GM19240 (cell line): Measurements from ENCODE around the gene SYNRG.
A peak's percentile ranks its signal among the peaks of the same experiment; 100 is the strongest.
"Not testable (repeated sequence)": the region's sequence is repeated elsewhere in the genome, so short reads cannot be mapped to it uniquely, and the experiment has no call there.

ENCODE experiments used
- DNase-seq: peaks from one replicate; pipeline ENCODE4 v3.0.0; 2011; ENCODE audit warnings: low spot score; ENCODE audit not compliant: insufficient read length

The SYNRG gene, protein sequence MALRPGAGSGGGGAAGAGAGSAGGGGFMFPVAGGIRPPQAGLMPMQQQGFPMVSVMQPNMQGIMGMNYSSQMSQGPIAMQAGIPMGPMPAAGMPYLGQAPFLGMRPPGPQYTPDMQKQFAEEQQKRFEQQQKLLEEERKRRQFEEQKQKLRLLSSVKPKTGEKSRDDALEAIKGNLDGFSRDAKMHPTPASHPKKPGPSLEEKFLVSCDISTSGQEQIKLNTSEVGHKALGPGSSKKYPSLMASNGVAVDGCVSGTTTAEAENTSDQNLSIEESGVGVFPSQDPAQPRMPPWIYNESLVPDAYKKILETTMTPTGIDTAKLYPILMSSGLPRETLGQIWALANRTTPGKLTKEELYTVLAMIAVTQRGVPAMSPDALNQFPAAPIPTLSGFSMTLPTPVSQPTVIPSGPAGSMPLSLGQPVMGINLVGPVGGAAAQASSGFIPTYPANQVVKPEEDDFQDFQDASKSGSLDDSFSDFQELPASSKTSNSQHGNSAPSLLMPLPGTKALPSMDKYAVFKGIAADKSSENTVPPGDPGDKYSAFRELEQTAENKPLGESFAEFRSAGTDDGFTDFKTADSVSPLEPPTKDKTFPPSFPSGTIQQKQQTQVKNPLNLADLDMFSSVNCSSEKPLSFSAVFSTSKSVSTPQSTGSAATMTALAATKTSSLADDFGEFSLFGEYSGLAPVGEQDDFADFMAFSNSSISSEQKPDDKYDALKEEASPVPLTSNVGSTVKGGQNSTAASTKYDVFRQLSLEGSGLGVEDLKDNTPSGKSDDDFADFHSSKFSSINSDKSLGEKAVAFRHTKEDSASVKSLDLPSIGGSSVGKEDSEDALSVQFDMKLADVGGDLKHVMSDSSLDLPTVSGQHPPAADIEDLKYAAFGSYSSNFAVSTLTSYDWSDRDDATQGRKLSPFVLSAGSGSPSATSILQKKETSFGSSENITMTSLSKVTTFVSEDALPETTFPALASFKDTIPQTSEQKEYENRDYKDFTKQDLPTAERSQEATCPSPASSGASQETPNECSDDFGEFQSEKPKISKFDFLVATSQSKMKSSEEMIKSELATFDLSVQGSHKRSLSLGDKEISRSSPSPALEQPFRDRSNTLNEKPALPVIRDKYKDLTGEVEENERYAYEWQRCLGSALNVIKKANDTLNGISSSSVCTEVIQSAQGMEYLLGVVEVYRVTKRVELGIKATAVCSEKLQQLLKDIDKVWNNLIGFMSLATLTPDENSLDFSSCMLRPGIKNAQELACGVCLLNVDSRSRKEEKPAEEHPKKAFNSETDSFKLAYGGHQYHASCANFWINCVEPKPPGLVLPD (N-terminal part only)

DNA sequence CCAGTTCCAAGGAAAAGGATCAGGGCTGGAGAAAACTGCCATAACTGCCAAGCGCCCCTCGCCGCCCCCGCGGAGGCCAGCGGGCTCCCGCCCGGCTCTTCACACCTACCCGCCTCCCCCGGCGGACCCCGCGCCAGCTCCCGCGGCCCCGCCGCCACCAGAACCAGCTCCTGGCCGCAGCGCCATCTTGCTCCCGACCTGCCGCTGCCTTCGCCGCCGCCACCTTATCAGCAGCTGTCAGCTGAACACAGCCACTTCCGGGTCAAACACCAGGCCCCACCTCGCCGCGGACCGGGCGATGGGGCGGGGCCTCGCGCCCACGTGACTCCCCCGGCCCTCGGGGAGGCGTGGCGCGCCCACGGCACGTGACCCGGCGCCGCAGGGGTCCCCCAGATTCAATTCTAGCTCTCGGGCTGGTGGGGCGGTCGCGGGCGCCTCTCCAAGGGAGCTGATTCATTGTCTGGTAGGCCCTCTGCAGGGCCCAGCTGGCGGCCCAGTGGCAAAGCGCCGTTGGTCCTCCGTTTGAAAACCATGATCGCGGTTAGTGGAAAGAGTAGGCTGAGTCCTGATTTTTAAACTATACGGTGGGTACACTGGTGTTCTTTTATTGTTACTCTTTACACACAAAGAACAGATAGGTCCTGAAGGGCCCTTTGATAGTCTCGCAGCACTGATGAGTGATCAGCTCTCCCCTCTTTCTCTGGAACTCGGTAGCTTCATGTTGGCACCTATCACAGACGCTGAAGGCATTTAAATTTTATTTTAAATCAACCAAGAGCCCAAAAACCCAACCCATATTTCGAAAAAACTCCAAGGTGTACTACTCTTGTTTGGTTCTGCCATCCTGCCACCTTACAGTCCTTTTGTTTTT lies at the start of gene SYNRG:
Gene SYNRG (minus strand): TSS at position 249 of the 871 bp plus-strand sequence. CDS start 63 bp downstream, at position 186.
- peak; percentile 95 for DNase-seq

GRCh38 chr17:37657202-37657601 lies 48.0 kb upstream of the SYNRG start:
- no peak for DNase-seq

GRCh38 chr17:37651849-37652248 lies 42.6 kb upstream of the SYNRG start:
- DNase-seq = no peak

GRCh38 chr17:37650419-37651003 lies 41.3 kb upstream of the SYNRG start:
- no peak for DNase-seq

GRCh38 chr17:37648555-37648954 lies 39.3 kb upstream of the SYNRG start:
- no peak for DNase-seq

DNA sequence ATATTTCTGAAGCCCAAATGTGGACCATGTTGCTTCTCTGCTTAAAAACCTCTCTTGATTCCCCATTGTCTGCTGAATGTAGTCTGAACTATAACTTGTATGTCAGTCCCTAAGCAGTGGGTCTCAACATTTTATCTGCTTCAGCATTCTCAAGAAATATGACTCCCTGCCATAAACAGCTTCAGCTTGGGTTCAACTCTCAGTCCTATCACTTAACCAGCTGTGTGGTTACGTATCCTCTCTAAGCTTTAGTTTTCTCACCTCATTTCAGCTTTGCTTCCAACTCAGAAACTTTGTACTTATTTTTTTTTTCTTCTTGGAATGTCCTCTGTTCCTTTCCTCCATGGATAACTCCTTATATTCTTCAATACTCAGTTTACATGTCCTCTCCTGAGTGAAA lies 38.6 kb upstream of the SYNRG start:
- DNase-seq = no peak

DNA sequence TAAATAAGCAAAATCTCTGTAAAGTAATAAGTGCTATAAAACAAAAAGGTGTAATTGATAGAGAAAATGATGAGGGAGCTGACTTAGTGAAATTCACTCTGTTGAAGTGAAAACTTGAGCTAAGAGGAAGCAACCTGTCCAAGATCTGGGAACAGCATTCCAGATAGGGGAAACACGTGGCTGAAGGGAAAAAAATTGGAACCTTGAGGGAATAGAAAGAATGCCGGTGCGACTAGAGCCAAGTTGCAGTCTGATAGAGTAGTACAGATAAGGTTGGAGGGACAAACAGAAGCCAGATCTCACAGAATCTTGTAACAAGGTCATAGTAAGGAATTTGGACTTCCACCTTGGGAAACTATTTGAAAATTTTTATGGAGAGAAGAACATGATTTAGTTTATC lies 34.7 kb upstream of the SYNRG start:
- DNase-seq = no peak

GRCh38 chr17:37643118-37643766 lies 34.0 kb upstream of the SYNRG start, which contains the start of gene DDX52:
Gene DDX52 (minus strand): TSS chr17:37643446. CDS start chr17:37643420, 26 bp downstream.
- DNase-seq = peak; percentile 77

DNA sequence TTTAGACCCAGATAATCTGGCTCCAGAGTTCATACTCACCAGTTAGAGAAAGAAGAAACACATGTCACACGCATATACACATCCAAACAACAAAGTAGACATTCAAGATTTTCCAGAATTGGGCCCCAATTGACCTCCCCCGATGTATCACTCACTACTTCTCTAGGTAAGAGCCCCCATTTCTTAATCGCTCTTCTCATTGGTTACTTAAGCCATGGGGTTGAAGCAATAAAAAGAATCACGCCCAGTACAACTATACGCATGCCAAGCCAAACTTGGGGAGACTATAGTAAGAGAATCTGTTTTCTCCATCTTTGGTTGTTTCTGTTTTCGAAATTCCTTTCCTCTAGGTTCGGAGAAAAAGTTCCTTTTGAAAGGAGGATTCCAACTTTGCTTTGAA lies 33.5 kb upstream of the SYNRG start:
- DNase-seq = no peak

DNA sequence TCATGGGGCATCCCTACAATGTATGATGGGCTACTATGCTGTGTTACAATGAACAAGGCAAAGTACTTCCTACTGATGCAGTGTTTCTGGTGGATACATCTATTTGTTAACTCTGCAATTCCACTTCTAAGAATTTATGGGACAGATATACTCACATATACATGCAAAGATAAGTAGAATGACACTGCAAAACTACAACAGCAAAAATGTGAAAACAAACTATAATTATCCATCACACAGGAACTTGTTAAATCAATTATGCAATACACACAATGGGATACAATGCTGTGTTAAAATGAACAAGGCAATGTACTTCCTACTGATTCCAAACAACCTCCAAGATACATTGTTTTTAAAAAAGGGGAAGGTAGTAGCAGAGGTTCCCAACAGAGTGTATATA lies 30.8 kb upstream of the SYNRG start:
- DNase-seq = no peak

- no peak for DNase-seq
These were observed 28.7 kb upstream of the SYNRG start for GRCh38 chr17:37637956-37638355.

GRCh38 chr17:37616430-37616829 lies 7.2 kb upstream of the SYNRG start:
- DNase-seq = not testable (repeated sequence)

DNA sequence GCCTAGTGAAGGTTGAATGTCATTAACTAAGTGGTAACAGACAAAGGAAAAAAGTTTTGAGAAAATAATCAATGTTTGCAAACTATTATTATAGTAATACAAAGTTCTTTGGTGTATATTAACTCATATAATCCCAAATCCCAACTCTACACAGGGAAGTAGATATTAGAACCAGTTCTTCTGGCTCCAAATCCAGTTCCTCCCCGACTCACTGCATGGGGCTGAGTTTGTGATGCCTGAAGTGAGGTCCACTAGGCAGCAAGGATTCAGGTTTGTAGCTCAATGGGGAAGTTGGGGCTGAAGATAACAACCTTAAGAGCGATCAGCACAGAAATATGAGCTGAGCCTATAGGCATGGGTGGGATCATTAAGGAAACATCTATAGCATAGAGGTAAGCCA lies 5.6 kb upstream of the SYNRG start:
- no peak for DNase-seq

DNA sequence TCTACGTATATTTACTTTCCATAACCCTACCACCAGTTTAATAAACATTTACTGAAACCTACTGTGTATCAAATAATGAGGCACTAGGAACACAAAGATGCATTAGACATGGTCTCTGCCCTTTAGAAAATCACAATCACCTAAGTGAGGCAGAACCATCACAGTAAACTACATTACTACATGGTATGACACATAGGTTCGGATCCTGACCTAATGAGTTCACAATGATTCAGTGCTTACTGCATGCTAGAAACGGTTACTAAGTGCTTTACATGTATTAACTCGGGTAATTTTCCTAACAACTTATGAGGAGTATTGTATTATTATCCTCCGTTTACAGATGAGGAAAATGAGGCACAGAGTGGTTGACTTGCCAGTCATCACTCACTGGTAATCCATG lies 5.2 kb upstream of the SYNRG start:
- DNase-seq = no peak

DNA sequence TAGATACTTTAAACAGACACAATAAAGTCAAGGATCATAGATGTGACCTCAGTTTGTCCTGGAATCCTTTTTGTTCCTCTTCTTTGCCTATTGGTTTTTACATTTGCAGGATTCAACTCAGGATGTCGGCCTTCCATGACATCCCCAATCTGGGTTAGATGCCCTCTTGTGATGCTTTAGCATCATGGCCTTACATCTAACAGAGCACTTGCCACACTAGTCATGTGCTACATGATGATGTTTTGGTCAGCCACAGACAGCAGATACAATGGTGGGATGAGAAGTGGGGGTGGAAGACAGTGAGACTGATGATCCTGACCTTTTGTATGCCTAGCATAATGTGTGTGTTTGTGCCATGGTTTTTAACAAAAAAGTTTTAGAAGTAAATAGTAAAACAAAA lies 1.8 kb upstream of the SYNRG start:
- DNase-seq = no peak

- DNase-seq = not testable (repeated sequence)
These were observed 813 bp upstream of the SYNRG start for GRCh38 chr17:37610041-37610420.

- DNase-seq = no peak
These were observed 658 bp downstream of the SYNRG start for GRCh38 chr17:37608351-37609169.

- DNase-seq = no peak
These were observed 1.4 kb downstream of the SYNRG start for GRCh38 chr17:37607637-37608331.
